GM12878 (cell line): ENCODE results near the gene ZNF177. TPM values are rescaled to one million over a fixed set of nuclear protein-coding genes. Genes with fewer than 3 reads are reported as not detected.

ENCODE experiments used
- ATAC-seq: fragments of 200-7000 bp; cut with Tn5 transposase; 3 replicates; pipeline ENCODE4 v1.9.1; 2020; ENCODE audit warnings: mild to moderate bottlenecking, moderate library complexity
- Bru-seq: library from RNA; stranded (reverse); fragments of 400-500 nt; gene quantifications from one replicate; lab custom pipeline; 2021; lab: Mats Ljungman, UMichigan
- BruChase-seq, 2 experiments: library from RNA; stranded (reverse); fragments of 400-500 nt; gene quantifications; one replicate each; lab custom pipeline; 2021; lab: Mats Ljungman, UMichigan
- BruUV-seq: library from RNA; stranded (reverse); fragments of 400-500 nt; replicated peaks from 2 replicates; lab custom pipeline; 2021; lab: Mats Ljungman, UMichigan
- CTCF ChIA-PET: fragments of 300-600 bp; sonication (Branson Sonifier 250); formaldehyde crosslinking; extraction: SDS; loops from one replicate; lab custom pipeline; 2021; ENCODE audit warnings: inconsistent platforms; lab: Yijun Ruan, JAX
- POLR2A ChIA-PET: fragments of 350-600 bp; formaldehyde crosslinking; extraction: SDS; loops from one replicate; lab custom pipeline; 2021; ENCODE audit warnings: inconsistent platforms; lab: Charles Lee
- RAD21 ChIA-PET: fragments of 300-600 bp; sonication (Branson Sonifier 250); formaldehyde crosslinking; loops from one replicate; lab custom pipeline; 2023; ENCODE audit warnings: antibody characterized with exemption; ENCODE audit not compliant: unreplicated experiment; lab: Charles Lee
- SMC1A ChIA-PET: fragments of 300-600 bp; sonication (Branson Sonifier 250); formaldehyde crosslinking; loops from one replicate; lab custom pipeline; 2023; ENCODE audit not compliant: unreplicated experiment, uncharacterized antibody; lab: Charles Lee
- DNase-seq: peaks from one replicate; pipeline ENCODE4 v3.0.0-alpha.2; 2011; ENCODE audit warnings: low read depth, low spot score
- FAIRE-seq: peaks from 3 replicates; lab custom pipeline; 2011; peaks lifted over from hg19 to GRCh38; lab: Jason Lieb, UNC
- H2AFZ ChIP-seq: 2 replicates; pipeline ENCODE4 v1.6.0; 2011; ENCODE audit warnings: low read depth, low read length, control low read depth; ENCODE audit not compliant: control insufficient read depth
- H3K27ac ChIP-seq: 2 replicates; pipeline ENCODE4 v1.5.1; 2011; ENCODE audit warnings: control low read depth; ENCODE audit not compliant: control insufficient read depth, insufficient read depth
- H3K27me3 ChIP-seq, 2 experiments: replicated peaks in 1 of 2; 2 replicates each; pipeline versions ENCODE4 v1.6.0 to v1.6.1; 2011; ENCODE audit warnings: low read length in 1 of 2; ENCODE audit not compliant: control insufficient read depth in 2 of 2, insufficient read depth in 2 of 2
- H3K36me3 ChIP-seq, 2 experiments: 2 replicates each; pipeline ENCODE4 v1.5.1; 2011; ENCODE audit warnings: low read length in 1 of 2; ENCODE audit not compliant: control insufficient read depth in 2 of 2, insufficient read depth in 2 of 2
- H3K4me1 ChIP-seq: 2 replicates; pipeline ENCODE4 v1.6.1; 2011; ENCODE audit warnings: mild to moderate bottlenecking, low read length, moderate library complexity, mixed read lengths; ENCODE audit not compliant: control insufficient read depth, insufficient read depth
- H3K4me2 ChIP-seq: 2 replicates; pipeline ENCODE4 v1.6.0; 2011; ENCODE audit warnings: control low read depth; ENCODE audit not compliant: control insufficient read depth, insufficient read depth
- H3K4me3 ChIP-seq: fragments of 200-600 bp; sonication (generic); 2 replicates; pipeline ENCODE4 v1.5.1; 2016
- H3K79me2 ChIP-seq: 2 replicates; pipeline ENCODE4 v1.6.0; 2011; ENCODE audit warnings: low read length; ENCODE audit not compliant: control insufficient read depth, insufficient read depth
- H3K9ac ChIP-seq: 2 replicates; pipeline ENCODE4 v1.8.0; 2011; ENCODE audit warnings: low read length, control low read depth, mixed read lengths; ENCODE audit not compliant: control insufficient read depth, insufficient read depth
- H3K9me3 ChIP-seq: replicated peaks from 3 replicates; pipeline ENCODE4 v1.5.1; 2011; ENCODE audit warnings: mild to moderate bottlenecking, low read length; ENCODE audit not compliant: control insufficient read depth, insufficient read depth
- H4K20me1 ChIP-seq: 2 replicates; pipeline ENCODE4 v1.6.0; 2011; ENCODE audit not compliant: control insufficient read depth, insufficient read depth
- GATAD2B ChIP-seq: fragments of 450-650 bp; conservative IDR thresholded peaks from 2 replicates; pipeline ENCODE4 v1.6.1; 2017; ENCODE audit warnings: low read depth, mild to moderate bottlenecking, moderate library complexity
- NRF1 ChIP-seq: conservative IDR thresholded peaks from 2 replicates; pipeline ENCODE4 v1.6.1; 2011; ENCODE audit warnings: mild to moderate bottlenecking, low read depth, low read length, improper control_type of control experiment
- PML ChIP-seq: IDR thresholded peaks from 2 replicates; pipeline ENCODE4 v1.6.1; 2012; ENCODE audit warnings: low read length, inconsistent platforms
- WGBS: methylation state at CpG from one replicate; pipeline ENCODE4 v1.1.6; 2016; ENCODE audit warnings: low lambda C conversion rate; ENCODE audit not compliant: insufficient replicate concordance, insufficient coverage; ENCODE audit errors: missing lambda C conversion rate; 5-methylcytosine and 5-hydroxymethylcytosine counted together
- in situ Hi-C: fragments of 300-500 bp; cut with MboI; formaldehyde crosslinking; loops from 9 replicates; pipeline ENCODE4 v1.14.3; 2018; ENCODE audit warnings: mixed read lengths
- intact Hi-C: fragments of 100-400 bp; cut with micrococcal nuclease; formaldehyde crosslinking; loops from one replicate; pipeline ENCODE4 v1.14.2; 2022; ENCODE audit not compliant: unreplicated experiment
- long read RNA-seq, 2 experiments: library from polyadenylated mRNA; unstranded; transcript quantifications; one replicate each; pipeline ENCODE4 v2.0.0, GENCODE V29; 2019 to 2020
- polyA minus RNA-seq, 3 experiments: library from RNA; depleted of rRNA, polyadenylated mRNA; stranded (reverse); fragments of >200 nt; gene quantifications; 2 replicates each; pipeline ENCODE4 v1.2.3, GENCODE V29; 2011
- polyA plus RNA-seq, 11 experiments: library from polyadenylated mRNA; depleted of rRNA in 4 of 11; unstranded in 6 of 11; stranded (reverse) in 5 of 11; fragments of >200 nt; fragmentation: Nextera tagmentation in 4 of 11; fragmentation: Illumina TruSeq in 1 of 11; extraction: Ambion mirVana in 4 of 11; extraction: Trizol in 1 of 11; gene quantifications; 1 replicate in 1 of 11; 2 replicates in 10 of 11; pipeline versions ENCODE4 v1.2.1 to v1.2.3, GENCODE V29; 2011 to 2016; ENCODE audit warnings: inconsistent platforms in 2 of 11, missing spikeins in 2 of 11, low read depth in 1 of 11
- total RNA-seq, 4 experiments: library from RNA; depleted of rRNA in 3 of 4; stranded (reverse); fragments of >200 nt in 3 of 4; fragmentation: Illumina TruSeq in 1 of 4; extraction: Trizol in 1 of 4; gene quantifications; 2 replicates each; pipeline versions ENCODE4 v1.2.1 to v1.2.3, GENCODE V29; 2013 to 2021
- TF ChIP-seq, protein P1 (sequence below): fragments of 450-650 bp; IDR thresholded peaks from 2 replicates; pipeline ENCODE4 v1.6.1; 2016; ENCODE audit warnings: mild to moderate bottlenecking, moderate library complexity, borderline replicate concordance

Gene ZNF177
- total RNA-seq (2013; cell fraction: nucleolus; rRNA removed) = 3.2 and 3.4 TPM in 2 replicates
- total RNA-seq (2014; rRNA removed) (0.17 and 0.33 TPM in 2 replicates), total RNA-seq (2014; rRNA removed; fragmentation: Illumina TruSeq; extraction: Trizol) (0.37 TPM in 1 of 2 replicates, not detected in the other), total RNA-seq (2021) (0.21 and 0.23 TPM in 2 replicates), polyA plus RNA-seq (2011; rRNA removed) (0.98 and 1.1 TPM in 2 replicates), polyA plus RNA-seq (2014; fragmentation: Illumina TruSeq; extraction: Trizol) (0.33 and 0.51 TPM in 2 replicates), polyA plus RNA-seq (2014; fragmentation: Nextera tagmentation; extraction: Ambion mirVana) (under 1 TPM; 0.05 to 0.24 TPM), polyA plus RNA-seq (2014; rRNA removed) (0.31 and 1.2 TPM in 2 replicates), polyA plus RNA-seq (2016; fragmentation: Nextera tagmentation; extraction: Ambion mirVana) (under 1 TPM; 0.54 to 0.69 TPM), polyA minus RNA-seq (2011; rRNA and poly(A)+ RNA removed) (0.41 and 0.66 TPM in 2 replicates), Bru-seq, nascent RNA (percentile 34 among the genes with signal in this experiment), BruChase-seq, experiment 1, labeled RNA remaining after a 6-hour chase (not detected), BruChase-seq, experiment 2, labeled RNA remaining after a 2-hour chase (percentile 41 among the genes with signal in this experiment)
- polyA plus RNA-seq (2011; ENCODE audit: low read depth) = 0.60 TPM
- polyA plus RNA-seq (2011; cell fraction: cytosol; rRNA removed) = 0.17 and 0.43 TPM in 2 replicates
- polyA plus RNA-seq (2011; cell fraction: nucleus; rRNA removed) = 1.2 and 1.9 TPM in 2 replicates
- 0.54 and 1.4 TPM in 2 replicates for polyA plus RNA-seq (2012)
- polyA minus RNA-seq (2011; cell fraction: cytosol; rRNA and poly(A)+ RNA removed) = not detected in 2 replicates
- polyA minus RNA-seq (2011; cell fraction: nucleus; rRNA and poly(A)+ RNA removed) = 0.48 and 0.73 TPM in 2 replicates
- long read RNA-seq, experiment 1 = 0 reads
- long read RNA-seq, experiment 2 = 0 reads

- RAD21 ChIA-PET = no interaction called here
- H3K79me2 ChIP-seq = no peaks in the 10 kb centered on the region
- no peak within 1 kb of the TSS for H3K27ac ChIP-seq
- in situ Hi-C loops = no loop called here
- SMC1A ChIA-PET = no interaction called here
- intact Hi-C loops = no loop called here
- CTCF ChIA-PET = no interaction called here
- POLR2A ChIA-PET = no interaction called here
- ATAC-seq = no peak
- no peaks in the 10 kb centered on the region for H3K27me3 ChIP-seq
- no peak within 1 kb of the TSS for H2AFZ ChIP-seq
- H3K9ac ChIP-seq = no peak within 1 kb of the TSS
- H3K4me2 ChIP-seq = no peak within 1 kb of the TSS
- no peak for TF ChIP-seq PML
- TF ChIP-seq NRF1 = no peak
- TF ChIP-seq, protein P1, sequence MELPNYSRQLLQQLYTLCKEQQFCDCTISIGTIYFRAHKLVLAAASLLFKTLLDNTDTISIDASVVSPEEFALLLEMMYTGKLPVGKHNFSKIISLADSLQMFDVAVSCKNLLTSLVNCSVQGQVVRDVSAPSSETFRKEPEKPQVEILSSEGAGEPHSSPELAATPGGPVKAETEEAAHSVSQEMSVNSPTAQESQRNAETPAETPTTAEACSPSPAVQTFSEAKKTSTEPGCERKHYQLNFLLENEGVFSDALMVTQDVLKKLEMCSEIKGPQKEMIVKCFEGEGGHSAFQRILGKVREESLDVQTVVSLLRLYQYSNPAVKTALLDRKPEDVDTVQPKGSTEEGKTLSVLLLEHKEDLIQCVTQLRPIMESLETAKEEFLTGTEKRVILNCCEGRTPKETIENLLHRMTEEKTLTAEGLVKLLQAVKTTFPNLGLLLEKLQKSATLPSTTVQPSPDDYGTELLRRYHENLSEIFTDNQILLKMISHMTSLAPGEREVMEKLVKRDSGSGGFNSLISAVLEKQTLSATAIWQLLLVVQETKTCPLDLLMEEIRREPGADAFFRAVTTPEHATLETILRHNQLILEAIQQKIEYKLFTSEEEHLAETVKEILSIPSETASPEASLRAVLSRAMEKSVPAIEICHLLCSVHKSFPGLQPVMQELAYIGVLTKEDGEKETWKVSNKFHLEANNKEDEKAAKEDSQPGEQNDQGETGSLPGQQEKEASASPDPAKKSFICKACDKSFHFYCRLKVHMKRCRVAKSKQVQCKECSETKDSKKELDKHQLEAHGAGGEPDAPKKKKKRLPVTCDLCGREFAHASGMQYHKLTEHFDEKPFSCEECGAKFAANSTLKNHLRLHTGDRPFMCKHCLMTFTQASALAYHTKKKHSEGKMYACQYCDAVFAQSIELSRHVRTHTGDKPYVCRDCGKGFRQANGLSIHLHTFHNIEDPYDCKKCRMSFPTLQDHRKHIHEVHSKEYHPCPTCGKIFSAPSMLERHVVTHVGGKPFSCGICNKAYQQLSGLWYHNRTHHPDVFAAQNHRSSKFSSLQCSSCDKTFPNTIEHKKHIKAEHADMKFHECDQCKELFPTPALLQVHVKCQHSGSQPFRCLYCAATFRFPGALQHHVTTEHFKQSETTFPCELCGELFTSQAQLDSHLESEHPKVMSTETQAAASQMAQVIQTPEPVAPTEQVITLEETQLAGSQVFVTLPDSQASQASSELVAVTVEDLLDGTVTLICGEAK = peak; percentile 53
- TF ChIP-seq GATAD2B = 0 out of 2 replicates have a peak, but pooled peaks have one; percentile 22
- no peak within 1 kb of the TSS for H3K4me3 ChIP-seq
- WGBS = 55% methylated on average over 28 of the region's 28 CpGs
- FAIRE-seq = no peak
- no peaks in the 10 kb centered on the region for H3K4me1 ChIP-seq
- H4K20me1 ChIP-seq = no peaks in the 10 kb centered on the region
- H3K9me3 ChIP-seq = peaks cover 2% of the 10 kb centered on the region; the same call in 1 of the 3 replicates
- no peaks in the 10 kb centered on the region for H3K36me3 ChIP-seq
- no TSS peak for BruUV-seq
- no peak for DNase-seq
Observed at GRCh38 chr19:9362905-9363304, at the start of gene ZNF177. ZNF177 (plus strand) TSS chr19:9363013; CDS start chr19:9378312, 15,299 bp downstream.
